Activated CD4-positive, alpha-beta T cell treated with anti-CD3 and anti-CD28 coated beads, Interleukin-2, amount 50 U/mL, for 4 hours (primary cell): ENCODE results near the gene ABCC4.

Experiments
- DNase-seq, 2 experiments: peaks; one replicate each; pipeline ENCODE4 v3.0.0-alpha.2; 2020

The ABCC4 gene

DNA sequence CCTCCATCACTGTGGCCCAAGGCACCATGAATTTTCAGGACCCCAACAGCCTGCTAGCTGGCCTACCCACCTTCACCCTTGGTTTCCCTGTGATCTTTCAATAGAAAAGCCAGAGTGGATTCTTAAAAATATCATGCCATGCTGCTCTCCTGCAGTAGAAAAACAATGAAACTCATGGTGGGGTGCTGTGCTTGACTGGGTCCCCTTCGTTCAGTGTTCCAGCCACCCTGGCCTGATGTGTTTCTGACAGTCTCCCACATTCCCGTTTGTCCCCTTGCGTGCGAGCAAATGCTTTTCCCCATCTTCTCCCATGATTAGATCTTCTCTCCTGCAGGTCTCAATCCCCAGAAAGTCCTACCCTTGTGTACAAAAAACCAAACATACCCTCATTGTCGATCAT, 43.2 kb downstream of the ABCC4 start:
- no peak for DNase-seq

DNA sequence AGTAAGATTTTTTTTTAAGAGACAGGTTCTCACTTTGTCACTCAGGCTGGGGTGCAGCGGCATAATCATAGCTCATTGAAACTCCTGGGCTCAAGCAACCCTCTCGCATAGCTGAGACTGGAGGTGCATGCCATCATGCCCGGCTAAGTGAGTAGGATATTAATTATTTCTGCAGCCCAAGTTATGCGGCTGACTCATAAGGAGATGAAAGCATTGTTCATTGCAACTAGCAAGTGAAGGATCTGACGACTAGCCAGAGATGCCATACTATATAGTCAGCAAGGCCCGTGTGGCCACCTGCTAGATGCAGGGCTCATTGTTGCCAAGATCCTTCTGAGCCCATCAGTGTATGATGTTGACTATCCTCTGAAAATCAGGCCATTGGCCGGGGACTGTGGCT, 45.2 kb downstream of the ABCC4 start:
- DNase-seq, result no peak

DNA sequence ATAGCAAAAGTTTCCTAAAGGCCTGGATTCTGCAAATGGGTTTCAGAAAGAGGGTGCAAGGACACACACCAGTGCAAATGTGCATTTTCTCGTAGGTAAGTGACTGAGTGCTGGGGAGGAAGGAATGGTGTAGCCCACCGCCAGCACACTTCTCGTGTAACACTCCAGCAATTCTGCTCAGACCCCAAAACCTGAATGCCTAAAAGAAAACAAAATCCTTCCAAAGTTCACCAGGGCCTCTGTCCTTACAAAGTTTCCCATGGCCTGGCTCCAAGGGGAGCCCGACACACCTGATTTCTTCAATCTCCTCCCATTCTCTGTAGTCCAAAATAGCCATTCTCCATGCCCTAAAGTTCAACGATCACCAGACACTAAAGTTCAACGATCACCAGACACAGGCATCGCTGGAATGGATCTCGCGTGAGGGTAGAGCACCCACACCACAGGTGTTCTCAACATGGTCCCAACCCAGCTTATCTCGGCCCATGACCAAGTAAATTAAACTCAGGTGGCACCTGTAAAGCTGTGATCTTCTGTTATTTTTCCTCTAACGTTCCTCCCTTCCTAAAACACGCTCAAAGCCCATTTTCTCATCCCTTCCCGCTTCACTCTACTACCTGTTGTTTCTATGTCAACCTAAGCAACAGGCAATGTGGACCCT, 46.0 kb downstream of the ABCC4 start:
- DNase-seq, result no peak

DNA sequence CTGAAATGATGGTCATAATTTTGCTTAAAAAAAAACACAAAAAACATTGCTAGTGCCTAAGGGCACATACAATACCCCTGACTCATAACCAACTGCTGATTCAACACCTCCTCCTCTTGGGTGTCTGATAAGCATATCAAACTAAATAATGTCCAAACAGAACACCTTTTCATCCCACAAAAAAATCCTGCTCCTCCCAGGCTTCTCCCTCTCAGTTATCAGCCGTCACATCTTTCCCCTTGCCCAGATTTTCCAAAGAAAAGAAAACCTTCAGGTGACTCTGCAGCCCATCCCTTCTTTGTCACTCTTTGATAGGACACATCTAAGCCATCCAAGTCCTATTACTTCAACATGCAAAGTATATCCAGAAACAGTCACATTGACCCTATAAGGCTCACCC, 46.9 kb downstream of the ABCC4 start:
- no peak for DNase-seq

DNA sequence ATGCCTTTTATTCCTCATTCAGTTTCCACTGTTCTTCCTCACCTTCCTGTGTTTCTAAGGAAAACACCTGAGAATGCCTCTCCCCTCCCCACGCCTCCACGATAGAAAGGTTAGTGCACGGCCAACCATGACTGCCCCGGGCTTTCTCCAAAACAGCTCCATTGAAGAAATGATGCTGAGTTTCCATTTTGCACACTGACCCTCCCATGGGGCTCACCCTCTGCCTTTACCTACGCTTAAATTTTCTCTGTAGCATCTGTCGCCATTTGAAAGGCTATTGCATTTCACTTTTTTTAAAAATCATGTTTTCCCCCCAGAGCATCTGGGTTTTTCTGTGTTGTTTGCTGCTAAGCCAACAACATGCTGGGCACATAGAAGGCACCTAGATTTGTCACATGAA, 48.2 kb downstream of the ABCC4 start:
- no peak for DNase-seq

DNA sequence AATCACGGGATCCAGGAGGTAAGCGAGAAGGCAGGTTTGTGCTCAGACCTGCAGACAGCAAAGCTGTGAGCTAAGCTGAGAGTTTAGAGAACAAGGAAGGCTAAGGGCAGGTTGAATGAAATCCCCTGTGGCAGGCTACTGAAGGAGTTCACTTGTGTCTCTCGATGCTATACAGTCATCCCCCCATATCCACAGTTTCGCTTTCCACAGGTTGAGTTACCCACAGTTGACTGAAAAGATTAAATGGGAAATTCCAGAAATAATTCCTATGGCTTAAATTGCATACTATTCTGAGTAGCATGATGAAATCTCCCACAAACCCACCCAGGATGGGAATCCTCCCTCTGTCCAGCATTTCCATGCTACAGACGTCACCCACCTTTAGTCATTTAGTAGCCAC, 49.6 kb downstream of the ABCC4 start:
- no peak for DNase-seq

DNA sequence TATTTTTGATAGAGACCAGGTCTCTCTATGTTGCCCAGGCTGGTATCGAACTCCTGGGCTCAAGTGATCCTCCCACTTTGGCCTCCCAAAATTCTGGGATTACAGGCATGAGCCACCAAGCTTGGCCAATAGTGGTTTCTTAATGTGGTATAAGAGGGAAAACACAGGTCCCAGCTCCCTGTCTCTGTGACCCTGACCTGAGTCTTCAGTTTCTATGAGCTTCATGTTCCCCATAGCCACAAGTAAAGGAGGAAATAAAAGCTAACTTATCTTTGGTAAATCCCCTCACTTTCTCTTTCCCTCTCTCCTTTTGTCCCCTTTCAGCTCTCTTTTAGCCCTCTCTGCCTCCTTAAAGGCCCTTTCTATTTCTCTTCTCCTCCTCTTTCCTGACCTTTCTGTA, 50.3 kb downstream of the ABCC4 start:
- no peak for DNase-seq

DNA sequence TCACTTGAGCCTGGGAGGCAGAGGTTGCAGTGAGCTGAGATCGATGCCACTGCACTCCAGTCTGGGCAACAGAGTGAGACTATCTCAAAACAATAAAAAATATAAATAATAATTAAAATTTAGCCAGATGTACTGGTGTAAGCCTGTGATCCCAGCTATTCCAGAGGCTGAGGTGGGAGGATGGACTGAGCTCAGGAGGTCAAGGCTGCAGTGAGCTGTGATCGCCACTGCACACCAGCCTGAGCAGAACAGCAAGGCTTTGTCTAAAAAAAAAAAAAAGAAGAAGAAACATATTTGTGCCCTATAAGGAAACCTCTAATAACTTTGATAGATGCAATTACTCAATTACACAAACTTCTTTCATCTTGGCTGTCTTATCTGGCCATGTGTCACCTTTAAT, 52.3 kb downstream of the ABCC4 start:
- no peak for DNase-seq

DNA sequence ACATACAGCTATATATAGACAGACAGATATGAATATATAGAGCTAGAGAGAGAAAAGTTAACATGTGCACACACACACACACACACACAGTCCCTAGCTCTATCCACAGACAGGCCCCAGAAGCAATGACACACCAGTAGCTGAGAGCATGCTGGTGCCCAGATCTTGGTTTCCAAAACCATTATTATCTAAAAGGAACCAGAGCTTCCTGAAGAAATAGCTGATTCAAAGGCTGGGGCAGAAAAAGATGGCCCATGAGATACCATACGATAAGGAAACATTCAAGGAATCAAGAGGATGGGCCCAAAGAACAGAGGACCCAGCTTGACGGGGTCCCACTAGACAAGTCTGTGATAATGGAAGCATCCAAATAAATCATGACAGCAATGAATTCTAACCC, 53.4 kb downstream of the ABCC4 start:
- no peak for DNase-seq

DNA sequence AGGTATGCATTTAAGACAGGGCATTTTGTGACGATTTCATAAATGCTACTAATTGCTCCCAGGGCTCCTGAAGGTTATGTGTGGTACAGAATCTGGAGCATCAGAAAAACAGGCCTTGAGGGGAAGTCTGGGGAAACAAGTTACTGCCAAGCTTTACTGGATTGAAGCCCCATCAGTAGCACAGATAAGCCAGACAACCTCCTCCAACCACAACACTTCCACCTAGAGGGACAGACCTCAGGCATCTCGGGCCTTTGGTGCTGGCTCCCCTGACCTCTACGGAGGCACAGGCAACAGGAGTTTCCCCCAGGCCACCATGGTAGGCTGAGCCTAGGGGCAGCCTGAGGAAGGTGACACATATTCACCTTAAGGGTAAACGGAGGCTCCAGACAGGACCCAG, 54.1 kb downstream of the ABCC4 start:
- no peak for DNase-seq

DNA sequence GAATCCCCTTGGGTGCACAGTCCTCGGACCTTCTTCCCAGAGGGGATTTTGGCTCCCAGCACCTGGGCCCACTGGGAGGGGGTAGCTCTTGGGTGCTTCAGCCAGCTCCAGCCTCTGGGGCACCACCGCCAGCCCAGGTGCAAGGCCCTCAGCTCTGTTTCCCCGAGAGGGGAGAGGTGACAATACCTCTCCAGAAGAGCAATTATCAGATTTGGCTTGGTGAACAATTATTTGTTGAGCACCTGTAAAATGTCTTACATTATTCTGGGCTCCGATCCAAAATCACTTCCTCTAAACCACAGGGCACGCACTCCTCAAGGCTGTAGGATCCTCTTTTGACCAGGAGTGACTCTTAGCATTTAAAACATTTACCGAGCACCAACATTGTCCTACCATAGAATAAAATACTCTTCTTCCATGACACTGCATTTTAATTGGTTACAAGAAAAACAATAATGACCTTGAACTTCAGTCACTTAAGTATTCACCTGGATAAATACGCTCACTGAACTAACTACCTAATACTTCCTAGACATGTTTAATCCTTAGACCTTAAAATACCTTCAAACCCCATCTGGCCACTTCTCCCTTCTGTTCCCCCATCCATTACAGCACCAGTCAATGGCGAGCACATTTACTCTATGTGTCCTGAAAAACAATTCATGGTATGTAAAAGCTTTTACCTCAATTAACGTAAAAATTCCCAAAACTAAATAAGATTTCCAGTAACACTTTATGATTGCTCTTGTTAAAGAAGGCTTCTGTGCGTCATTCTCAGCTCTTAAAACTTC, 54.8 kb downstream of the ABCC4 start:
- DNase-seq, result no peak

DNA sequence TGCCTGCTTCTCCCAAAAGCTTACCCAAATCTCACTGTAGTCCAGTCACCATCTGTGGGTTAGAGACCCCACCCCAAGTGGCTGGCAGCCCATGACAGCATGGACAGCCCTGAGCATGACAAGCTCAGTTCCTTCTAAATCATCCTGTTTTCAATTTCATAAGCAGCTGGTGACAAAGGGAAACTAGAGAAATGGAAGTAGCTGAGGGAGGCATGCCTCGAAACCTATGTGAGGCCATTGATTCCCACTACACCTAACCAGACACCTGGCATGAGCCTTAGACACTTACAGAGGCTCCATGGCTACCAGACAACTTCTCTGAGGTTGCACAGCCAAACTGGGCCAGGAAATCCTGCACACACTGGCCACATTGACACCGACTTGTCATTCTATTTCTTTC, 56.2 kb downstream of the ABCC4 start:
- no peak for DNase-seq

DNA sequence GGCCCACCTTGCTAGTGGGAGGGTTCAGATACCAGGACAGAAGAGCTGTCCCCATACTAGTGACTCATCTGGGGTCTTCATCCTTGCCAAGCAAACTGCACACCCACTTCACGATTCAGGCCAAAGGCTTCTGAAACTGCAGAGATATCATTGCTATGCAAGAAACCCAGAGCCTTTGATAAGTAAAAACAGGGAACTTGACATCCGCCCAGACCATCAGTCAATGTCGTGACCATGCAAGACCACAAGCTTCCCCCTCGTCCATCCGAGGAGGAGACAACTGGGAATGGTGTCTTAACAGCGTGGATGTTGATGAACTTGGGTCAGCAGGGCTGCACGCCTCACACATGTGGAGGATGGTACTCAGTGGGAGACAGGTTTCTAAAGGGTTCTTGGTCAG, 58.0 kb downstream of the ABCC4 start:
- no peak for DNase-seq

DNA sequence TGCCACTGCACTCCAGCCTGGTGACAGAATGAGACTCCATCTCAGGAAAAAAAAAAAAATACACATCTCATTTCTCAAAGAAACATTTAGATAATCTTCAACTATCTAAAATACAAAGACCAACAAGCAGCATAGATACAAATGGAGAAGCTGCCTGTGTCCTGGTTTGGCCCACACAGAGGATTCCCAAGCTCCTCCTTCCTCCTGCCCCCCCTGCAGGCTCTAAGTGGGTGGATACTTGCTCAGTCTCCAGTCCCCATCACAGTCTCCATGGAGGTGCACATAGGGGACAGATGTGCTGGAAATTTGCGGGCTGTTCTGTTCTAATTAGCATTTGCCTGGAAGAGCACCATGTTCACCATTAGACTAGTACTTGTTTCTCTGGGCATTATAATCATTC, 59.9 kb downstream of the ABCC4 start:
- no peak for DNase-seq

DNA sequence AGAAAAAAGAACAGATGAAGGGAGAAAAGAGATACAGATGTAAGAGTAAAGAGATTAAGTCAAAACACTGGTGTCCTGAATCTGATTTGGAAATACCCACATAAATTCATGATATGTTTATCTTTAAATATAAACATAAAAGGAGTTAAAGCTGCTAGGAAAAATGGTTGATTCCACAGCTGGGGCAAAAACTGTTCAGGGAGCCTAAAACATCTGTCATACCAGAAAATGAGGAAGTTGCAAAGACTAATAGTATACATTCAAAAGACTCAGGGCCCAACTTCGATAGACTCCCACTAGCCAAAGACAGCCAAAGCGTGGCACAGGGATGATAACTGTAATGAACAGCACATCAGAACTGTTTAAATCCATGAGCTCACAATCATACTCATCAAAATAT, 62.0 kb downstream of the ABCC4 start:
- DNase-seq, result no peak

DNA sequence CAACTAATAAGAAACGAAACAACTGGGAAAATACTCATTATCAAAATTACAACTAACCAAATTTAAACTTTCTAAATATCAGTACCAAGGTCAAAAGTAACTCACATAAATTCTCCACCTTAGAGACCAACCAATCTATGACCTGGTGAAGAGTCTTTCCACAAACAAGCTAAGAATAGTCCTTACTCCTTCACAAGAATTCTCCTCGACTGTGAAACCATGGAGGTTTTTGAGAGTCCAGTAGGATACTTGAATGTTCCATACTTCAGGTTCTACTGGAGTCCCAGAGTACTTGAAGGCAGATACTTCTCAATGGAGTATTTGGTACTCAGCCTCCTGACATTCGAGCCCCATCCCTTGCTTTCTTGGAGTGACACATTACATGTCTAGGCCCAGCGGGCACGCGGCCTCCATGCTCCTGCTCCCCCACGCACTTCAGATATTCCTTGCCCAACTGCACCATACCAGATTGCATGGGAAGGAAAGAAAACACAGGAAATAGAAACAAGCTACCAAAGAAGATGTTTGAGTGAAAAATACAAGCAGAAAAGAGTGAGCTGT, 63.9 kb downstream of the ABCC4 start:
- no peak for DNase-seq

DNA sequence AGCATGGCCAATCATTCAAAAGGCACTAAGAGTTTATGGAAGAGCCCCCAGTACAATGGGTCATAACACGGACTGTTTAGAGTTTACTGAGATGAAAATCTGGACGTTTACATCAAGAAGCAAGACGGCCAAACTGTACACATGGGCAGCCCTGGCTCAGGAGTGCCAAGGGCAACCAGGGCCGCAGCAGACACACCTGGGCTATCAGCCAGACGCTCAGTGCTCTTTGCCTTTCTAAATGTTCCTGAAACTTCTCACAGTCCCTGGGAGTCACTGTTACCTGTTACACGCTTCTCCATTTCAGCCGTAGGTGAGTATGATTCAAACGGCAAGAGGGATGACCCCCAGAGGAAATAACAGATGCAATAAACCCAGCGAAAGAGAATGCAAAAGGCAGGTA, 64.5 kb downstream of the ABCC4 start:
- no peak for DNase-seq

DNA sequence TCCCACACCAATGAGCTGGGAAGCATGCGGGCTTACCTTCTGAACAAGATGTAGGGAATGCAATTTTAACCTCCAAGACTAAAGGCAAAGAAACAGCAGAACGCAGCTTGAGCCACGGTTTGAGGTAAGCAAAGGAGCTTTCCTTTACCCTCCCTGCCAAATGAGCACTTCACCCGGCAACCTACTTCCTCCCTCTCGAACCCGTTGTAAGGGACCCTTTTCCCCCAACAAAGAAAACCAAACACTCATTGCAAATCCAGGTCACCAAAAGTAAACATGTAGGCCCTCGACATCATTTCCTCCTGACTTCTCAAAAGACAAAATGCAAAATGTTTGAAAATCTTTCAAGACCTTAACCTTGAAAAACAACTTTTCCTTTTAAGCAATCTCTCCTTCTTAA, 65.3 kb downstream of the ABCC4 start:
- DNase-seq, result no peak

DNA sequence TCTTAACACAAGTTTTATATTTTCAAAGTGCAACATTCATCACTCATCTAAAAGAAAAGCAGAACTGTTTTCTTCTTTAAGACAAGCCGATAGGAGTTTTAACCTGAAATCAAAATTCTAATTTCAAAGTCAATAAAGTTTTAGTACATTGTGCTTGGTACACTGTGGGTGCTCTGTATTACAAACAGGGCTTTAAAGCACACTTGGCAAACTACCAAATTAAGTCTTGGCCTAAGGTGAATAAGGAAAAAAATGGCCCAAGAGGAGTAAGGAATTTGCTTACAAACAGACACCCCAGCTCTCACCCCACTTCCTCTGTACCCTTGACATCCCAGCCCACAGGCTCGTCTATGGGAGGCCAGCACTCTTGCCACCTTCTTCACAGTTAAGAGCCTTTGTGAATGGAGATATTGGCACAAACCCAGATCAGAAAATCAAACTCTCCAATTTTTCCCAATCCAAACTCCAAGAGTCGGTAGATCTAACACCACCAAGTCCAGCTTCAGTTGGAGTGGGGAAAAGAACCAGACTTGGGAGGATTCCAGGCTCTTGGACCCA, 66.0 kb downstream of the ABCC4 start:
- DNase-seq, result no peak

DNA sequence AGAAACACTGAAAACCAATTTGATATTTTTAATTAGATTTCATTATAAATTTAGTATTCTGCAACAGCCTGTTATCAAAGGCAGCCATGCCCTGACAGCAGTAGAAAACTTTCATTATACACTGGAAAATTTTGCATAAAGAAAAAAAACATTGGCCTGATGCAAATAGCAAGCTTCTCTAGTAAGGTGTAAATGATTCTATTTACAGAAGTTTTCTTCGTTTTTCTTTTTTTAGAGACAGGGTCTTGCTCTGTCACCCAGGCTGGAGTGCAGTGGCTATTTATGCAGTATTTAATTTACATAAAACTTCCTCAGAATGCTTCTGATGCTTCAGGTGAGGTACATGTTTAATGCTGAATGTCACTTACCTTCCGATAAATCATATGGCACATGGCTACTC, 67.0 kb downstream of the ABCC4 start:
- no peak for DNase-seq

DNA sequence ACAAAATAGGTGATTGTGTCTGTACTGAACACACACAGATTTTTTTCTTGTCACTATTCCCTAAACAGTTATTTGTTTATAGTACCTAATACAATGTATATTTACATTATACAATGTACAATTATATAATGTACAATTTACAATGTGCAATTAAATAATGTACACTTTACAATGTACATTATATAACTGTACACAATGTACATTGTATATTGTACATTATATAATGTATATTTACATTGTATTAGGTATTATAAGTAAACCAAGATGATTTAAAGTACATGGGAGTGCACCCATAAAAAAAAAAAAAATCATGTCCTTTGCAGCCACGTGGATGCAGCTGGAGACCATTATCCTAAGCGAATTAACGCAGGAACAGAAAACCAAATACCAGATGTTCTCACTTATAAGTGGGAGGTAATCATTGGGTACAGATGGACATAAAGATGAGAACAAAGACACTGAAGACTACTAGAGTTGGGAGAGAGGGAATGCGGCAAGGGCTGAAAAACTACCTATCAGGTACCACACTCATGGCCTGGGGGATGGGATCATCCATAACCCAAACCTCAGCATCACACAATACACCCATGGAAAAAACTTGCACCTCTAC, 68.1 kb downstream of the ABCC4 start:
- no peak for DNase-seq

DNA sequence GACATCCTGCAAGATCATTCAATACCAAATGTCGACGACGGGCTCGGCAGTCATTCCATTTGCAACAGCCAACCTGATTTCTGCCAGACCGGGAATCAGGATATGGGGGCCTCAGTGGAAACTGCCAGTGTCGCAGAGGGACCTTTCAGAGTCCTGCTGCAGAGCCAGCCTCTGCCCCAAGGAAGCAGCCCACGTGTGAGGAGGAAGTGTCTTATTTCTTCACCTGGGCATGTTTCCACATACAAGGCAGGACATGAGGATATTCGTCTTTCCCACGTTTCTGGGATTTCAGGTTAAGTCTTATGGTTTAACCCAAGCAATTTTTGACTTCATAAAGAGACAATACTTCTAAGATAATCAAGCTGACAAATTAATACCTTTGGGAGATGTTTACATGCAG, 69.9 kb downstream of the ABCC4 start:
- DNase-seq, result no peak

DNA sequence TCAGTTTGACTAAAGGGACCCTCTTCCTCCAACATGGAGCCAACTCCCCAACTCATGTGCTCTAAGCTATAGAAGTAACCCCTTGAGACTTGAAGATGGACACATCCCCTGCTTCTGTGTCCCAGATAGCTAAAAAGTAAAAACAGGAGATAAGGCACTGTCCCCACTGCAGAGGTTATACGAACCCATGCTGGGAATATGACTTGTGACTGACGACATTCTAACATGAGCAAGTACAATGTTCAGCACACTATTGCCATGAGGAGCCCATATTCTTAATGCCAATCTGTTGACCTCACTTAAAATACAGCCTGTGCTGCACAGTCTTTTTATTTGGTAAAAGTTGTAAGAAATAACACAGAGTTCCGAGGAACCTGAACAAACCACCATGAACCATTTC, 71.4 kb downstream of the ABCC4 start:
- no peak for DNase-seq

DNA sequence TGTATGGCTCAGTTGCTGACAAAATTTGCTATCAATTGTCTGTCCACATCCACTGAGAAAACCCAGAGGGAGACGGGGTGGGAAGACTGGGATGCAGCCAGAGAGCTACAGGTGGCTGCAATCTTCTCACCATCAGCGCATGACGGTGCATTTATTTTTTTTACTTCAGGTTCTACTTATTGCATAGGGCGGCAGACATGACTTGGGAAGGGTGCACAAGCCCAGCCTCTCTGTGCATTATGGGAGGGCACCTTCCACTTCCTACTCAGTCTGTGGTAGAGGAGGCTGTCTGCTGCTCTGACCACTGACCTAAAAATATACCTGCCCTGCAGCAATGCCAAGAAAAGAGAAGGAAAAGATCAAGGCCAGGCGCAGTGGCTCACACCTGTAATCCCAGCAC, 73.1 kb downstream of the ABCC4 start:
- no peak for DNase-seq
